ENCODE data around the gene LYST.

LYST gene

GRCh38 chr1:235669277-235669676 is 197.4 kb downstream of the LYST start:
- Histone ChIP-seq H3K36me3 (ENCODE audit: insufficient read depth, low read length) (no peaks in the 10 kb centered on the region), H3K9me3 (ENCODE audit: low read depth, low read length) (peaks cover 2% of the 10 kb centered on the region; the same call in 1 of the 2 replicates), H3K9ac (ENCODE audit: insufficient read length) (no peak overlapping the region), H3K4me3 (no peak overlapping the region), H3K27ac (no peak overlapping the region)
- no peak for TF ChIP-seq FOXP2 (optimal IDR thresholded peaks at IDR 0.05; ENCODE audit: control extremely low read depth, extremely low read length, insufficient read depth)
- TF ChIP-seq EZH2 (IDR thresholded peaks at IDR 0.05) = no peak
- TF ChIP-seq POLR2AphosphoS5 (IDR thresholded peaks at IDR 0.05; ENCODE audit: borderline replicate concordance, low read depth, low read length) = no peak
- DNase-seq (ENCODE audit: low read depth, low spot score) = no peak

GRCh38 chr1:235663628-235664027 is 203.1 kb downstream of the LYST start:
- H3K4me3 ChIP-seq = no peak overlapping the region
- no peak overlapping the region for H3K9ac ChIP-seq (ENCODE audit: insufficient read length)
- no peak overlapping the region for H3K27ac ChIP-seq
- DNase-seq (ENCODE audit: low read depth, low spot score) = no peak
- H3K9me3 ChIP-seq (ENCODE audit: low read depth, low read length) = no peaks in the 10 kb centered on the region
- no peaks in the 10 kb centered on the region for H3K36me3 ChIP-seq (ENCODE audit: insufficient read depth, low read length)
- TF ChIP-seq FOXP2 (optimal IDR thresholded peaks at IDR 0.05; ENCODE audit: control extremely low read depth, extremely low read length, insufficient read depth) (no peak), EZH2 (IDR thresholded peaks at IDR 0.05) (no peak), POLR2AphosphoS5 (IDR thresholded peaks at IDR 0.05; ENCODE audit: borderline replicate concordance, low read depth, low read length) (no peak)

GRCh38 chr1:235661568-235661967 is 205.1 kb downstream of the LYST start:
- TF ChIP-seq FOXP2 (optimal IDR thresholded peaks at IDR 0.05; ENCODE audit: control extremely low read depth, extremely low read length, insufficient read depth) (no peak), EZH2 (IDR thresholded peaks at IDR 0.05) (no peak), POLR2AphosphoS5 (IDR thresholded peaks at IDR 0.05; ENCODE audit: borderline replicate concordance, low read depth, low read length) (no peak)
- Histone ChIP-seq H3K36me3 (ENCODE audit: insufficient read depth, low read length) (no peaks in the 10 kb centered on the region), H3K4me3 (no peak overlapping the region), H3K27ac (no peak overlapping the region), H3K9ac (ENCODE audit: insufficient read length) (no peak overlapping the region), H3K9me3 (ENCODE audit: low read depth, low read length) (no peaks in the 10 kb centered on the region)
- no peak for DNase-seq (ENCODE audit: low read depth, low spot score)

GRCh38 chr1:235659186-235659771 is 207.4 kb downstream of the LYST start:
- Histone ChIP-seq H3K9me3 (ENCODE audit: low read depth, low read length) (no peaks in the 10 kb centered on the region), H3K9ac (ENCODE audit: insufficient read length) (no peak overlapping the region), H3K4me3 (no peak overlapping the region), H3K36me3 (ENCODE audit: insufficient read depth, low read length) (no peaks in the 10 kb centered on the region), H3K27ac (no peak overlapping the region)
- TF ChIP-seq FOXP2 (optimal IDR thresholded peaks at IDR 0.05; ENCODE audit: control extremely low read depth, extremely low read length, insufficient read depth) (no peak), POLR2AphosphoS5 (IDR thresholded peaks at IDR 0.05; ENCODE audit: borderline replicate concordance, low read depth, low read length) (no peak), EZH2 (IDR thresholded peaks at IDR 0.05) (no peak)
- no peak for DNase-seq (ENCODE audit: low read depth, low spot score)

- no peak overlapping the region for H3K27ac ChIP-seq
- DNase-seq (ENCODE audit: low read depth, low spot score) = no peak
- no peak for TF ChIP-seq EZH2 (IDR thresholded peaks at IDR 0.05)
- TF ChIP-seq FOXP2 (optimal IDR thresholded peaks at IDR 0.05; ENCODE audit: control extremely low read depth, extremely low read length, insufficient read depth) = no peak
- no peak for TF ChIP-seq POLR2AphosphoS5 (IDR thresholded peaks at IDR 0.05; ENCODE audit: borderline replicate concordance, low read depth, low read length)
- H3K9me3 ChIP-seq (ENCODE audit: low read depth, low read length) = no peaks in the 10 kb centered on the region
- H3K36me3 ChIP-seq (ENCODE audit: insufficient read depth, low read length) = no peaks in the 10 kb centered on the region
- no peak overlapping the region for H3K4me3 ChIP-seq
- H3K9ac ChIP-seq (ENCODE audit: insufficient read length) = no peak overlapping the region
Observed at GRCh38 chr1:235657747-235658526, 208.8 kb downstream of the LYST start.

- Histone ChIP-seq H3K27ac (no peak overlapping the region), H3K4me3 (no peak overlapping the region), H3K36me3 (ENCODE audit: insufficient read depth, low read length) (no peaks in the 10 kb centered on the region), H3K9ac (ENCODE audit: insufficient read length) (no peak overlapping the region), H3K9me3 (ENCODE audit: low read depth, low read length) (no peaks in the 10 kb centered on the region)
- no peak for DNase-seq (ENCODE audit: low read depth, low spot score)
- TF ChIP-seq FOXP2 (optimal IDR thresholded peaks at IDR 0.05; ENCODE audit: control extremely low read depth, extremely low read length, insufficient read depth) (no peak), EZH2 (IDR thresholded peaks at IDR 0.05) (no peak), POLR2AphosphoS5 (IDR thresholded peaks at IDR 0.05; ENCODE audit: borderline replicate concordance, low read depth, low read length) (no peak)
Observed at GRCh38 chr1:235657269-235657668, 209.4 kb downstream of the LYST start.

- Histone ChIP-seq H3K36me3 (ENCODE audit: insufficient read depth, low read length) (no peaks in the 10 kb centered on the region), H3K27ac (no peak overlapping the region), H3K4me3 (no peak overlapping the region), H3K9me3 (ENCODE audit: low read depth, low read length) (no peaks in the 10 kb centered on the region), H3K9ac (ENCODE audit: insufficient read length) (no peak overlapping the region)
- no peak for DNase-seq (ENCODE audit: low read depth, low spot score)
- TF ChIP-seq POLR2AphosphoS5 (IDR thresholded peaks at IDR 0.05; ENCODE audit: borderline replicate concordance, low read depth, low read length) (no peak), EZH2 (IDR thresholded peaks at IDR 0.05) (no peak), FOXP2 (optimal IDR thresholded peaks at IDR 0.05; ENCODE audit: control extremely low read depth, extremely low read length, insufficient read depth) (no peak)
Observed at GRCh38 chr1:235652364-235652763, 214.3 kb downstream of the LYST start.

GRCh38 chr1:235651170-235651806 is 215.4 kb downstream of the LYST start:
- Histone ChIP-seq H3K9ac (ENCODE audit: insufficient read length) (no peak overlapping the region), H3K9me3 (ENCODE audit: low read depth, low read length) (no peaks in the 10 kb centered on the region), H3K27ac (no peak overlapping the region), H3K36me3 (ENCODE audit: insufficient read depth, low read length) (no peaks in the 10 kb centered on the region), H3K4me3 (no peak overlapping the region)
- DNase-seq (ENCODE audit: low read depth, low spot score) = no peak
- no peak for TF ChIP-seq EZH2 (IDR thresholded peaks at IDR 0.05)
- TF ChIP-seq FOXP2 (optimal IDR thresholded peaks at IDR 0.05; ENCODE audit: control extremely low read depth, extremely low read length, insufficient read depth) = no peak
- no peak for TF ChIP-seq POLR2AphosphoS5 (IDR thresholded peaks at IDR 0.05; ENCODE audit: borderline replicate concordance, low read depth, low read length)

All from SK-N-MC (cell line).